Endodermal cell (in vitro differentiated cells): ENCODE measurements around the gene SLC1A7. TPM values are rescaled to one million over a fixed set of nuclear protein-coding genes. Genes with fewer than 3 reads are reported as not detected.

Experiments used
- DNase-seq: peaks from one replicate; pipeline ENCODE4 v3.0.0-alpha.2; 2017
- H3K27ac ChIP-seq: 2 replicates; pipeline ENCODE4 v1.5.1; 2013; ENCODE audit warnings: mild to moderate bottlenecking, low read depth, low read length, moderate library complexity
- H3K27me3 ChIP-seq: 2 replicates; pipeline ENCODE4 v1.6.1; 2013; ENCODE audit warnings: mild to moderate bottlenecking, low read length, moderate library complexity; ENCODE audit not compliant: insufficient read depth, control insufficient read depth, poor library complexity, severe bottlenecking
- H3K36me3 ChIP-seq: 2 replicates; pipeline ENCODE4 v1.7.0; 2013; ENCODE audit warnings: mild to moderate bottlenecking, low read length, moderate library complexity; ENCODE audit not compliant: control insufficient read depth, insufficient read depth
- H3K4me1 ChIP-seq: one replicate; pipeline ENCODE4 v1.7.0; 2013; ENCODE audit warnings: low read length; ENCODE audit not compliant: control insufficient read depth, insufficient read depth
- H3K4me3 ChIP-seq: 2 replicates; pipeline ENCODE4 v1.5.1; 2013; ENCODE audit warnings: mild to moderate bottlenecking, low read length, moderate library complexity
- H3K9ac ChIP-seq: 2 replicates; pipeline ENCODE4 v1.6.1; 2013; ENCODE audit warnings: mild to moderate bottlenecking, low read length, moderate library complexity; ENCODE audit not compliant: poor library complexity, severe bottlenecking; ENCODE audit errors: extremely low read depth
- H3K9me3 ChIP-seq: 2 replicates; pipeline ENCODE4 v1.6.1; 2013; ENCODE audit warnings: mild to moderate bottlenecking, low read length, moderate library complexity; ENCODE audit not compliant: control insufficient read depth
- H3K27ac Mint-ChIP-seq: 2 replicates; pipeline ENCODE4 v1.8.0; 2020; ENCODE audit warnings: mixed read lengths
- H3K27me3 Mint-ChIP-seq: 2 replicates; pipeline ENCODE4 v1.8.0; 2021; ENCODE audit warnings: mild to moderate bottlenecking, mixed read lengths; ENCODE audit not compliant: insufficient read depth
- H3K36me3 Mint-ChIP-seq: 2 replicates; pipeline ENCODE4 v1.8.0; 2020; ENCODE audit warnings: low read depth, mixed read lengths
- H3K4me1 Mint-ChIP-seq: 2 replicates; pipeline ENCODE4 v1.8.0; 2020; ENCODE audit warnings: mixed read lengths
- H3K4me3 Mint-ChIP-seq: 2 replicates; pipeline ENCODE4 v1.8.0; 2020; ENCODE audit warnings: mild to moderate bottlenecking, moderate library complexity, mixed read lengths
- H3K9me3 Mint-ChIP-seq: 2 replicates; pipeline ENCODE4 v1.8.0; 2020; ENCODE audit warnings: mild to moderate bottlenecking, mixed read lengths
- WGBS, 2 experiments: methylation state at CpG; one replicate each; pipeline versions ENCODE4 v1.1.5 to v1.1.7; 2013; ENCODE audit warnings: missing lambda C conversion rate in 2 of 2, mixed read lengths in 1 of 2; ENCODE audit not compliant: insufficient coverage in 1 of 2, insufficient read length in 1 of 2; 5-methylcytosine and 5-hydroxymethylcytosine counted together
- total RNA-seq, 2 donors: library from RNA; stranded (reverse); fragmentation: NEBNext Ultra II Directional in 1 of 2; extraction: Animal tissue kit (Norgen Biotek cat#: 25700) in 1 of 2; gene quantifications; 2 replicates in 1 of 2; 3 replicates in 1 of 2; pipeline ENCODE4 v1.2.1, GENCODE V29; 2021
- TF ChIP-seq, protein P1 (sequence below): fragments of 200-600 bp; sonication (generic); conservative IDR thresholded peaks from 2 replicates; pipeline ENCODE4 v1.5.0; 2021; ENCODE audit warnings: antibody characterized with exemption, mild to moderate bottlenecking

SLC1A7 gene
- total RNA-seq, 2 donors from 2014 or later: 1.7 to 2.3 TPM

DNA sequence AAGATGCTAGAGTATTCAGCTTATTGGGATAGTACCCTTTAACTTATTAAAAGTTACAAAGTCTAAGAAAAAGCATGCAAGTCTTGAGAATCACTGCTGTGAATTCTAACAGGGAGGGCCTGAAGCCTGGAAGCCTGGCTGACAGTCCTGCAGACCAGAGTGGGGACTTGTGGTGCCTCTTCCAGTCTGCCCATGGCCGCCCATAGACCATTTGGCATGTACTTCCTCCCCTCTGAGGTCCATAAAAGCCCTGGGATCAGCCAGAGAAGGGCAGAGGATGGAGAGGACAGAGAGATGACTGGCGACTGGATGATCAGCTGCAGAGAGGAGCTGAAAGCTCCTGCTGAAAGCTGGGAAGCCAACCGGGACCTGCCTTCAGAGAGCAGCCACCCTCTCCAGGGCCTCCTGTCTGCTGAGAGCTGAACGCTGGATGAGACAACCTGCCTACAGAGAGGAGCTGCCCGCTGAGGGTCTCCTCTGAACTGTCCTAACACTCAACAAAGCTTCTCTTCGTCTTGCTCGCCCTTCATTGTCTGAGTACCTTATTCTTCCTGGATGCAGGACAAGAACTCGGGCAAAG is 12.5 kb upstream of the SLC1A7 start:
- Mint-ChIP-seq H3K4me3 (no peak overlapping the region), H3K9me3 (no peaks in the 10 kb centered on the region), H3K27me3 (peaks cover 2% of the 10 kb centered on the region), H3K4me1 (peaks cover 4% of the 10 kb centered on the region), H3K36me3 (no peaks in the 10 kb centered on the region), H3K27ac (no peak overlapping the region)
- Histone ChIP-seq H3K27ac (no peak overlapping the region), H3K4me1 (no peaks in the 10 kb centered on the region), H3K36me3 (no peaks in the 10 kb centered on the region), H3K4me3 (no peak overlapping the region), H3K9me3 (no peaks in the 10 kb centered on the region), H3K27me3 (no peaks in the 10 kb centered on the region), H3K9ac (no peak overlapping the region)
- 89 to 91% methylated on average over 8 of the region's 8 CpGs for WGBS, 2 experiments
- no peak for DNase-seq
- TF ChIP-seq, protein P1, sequence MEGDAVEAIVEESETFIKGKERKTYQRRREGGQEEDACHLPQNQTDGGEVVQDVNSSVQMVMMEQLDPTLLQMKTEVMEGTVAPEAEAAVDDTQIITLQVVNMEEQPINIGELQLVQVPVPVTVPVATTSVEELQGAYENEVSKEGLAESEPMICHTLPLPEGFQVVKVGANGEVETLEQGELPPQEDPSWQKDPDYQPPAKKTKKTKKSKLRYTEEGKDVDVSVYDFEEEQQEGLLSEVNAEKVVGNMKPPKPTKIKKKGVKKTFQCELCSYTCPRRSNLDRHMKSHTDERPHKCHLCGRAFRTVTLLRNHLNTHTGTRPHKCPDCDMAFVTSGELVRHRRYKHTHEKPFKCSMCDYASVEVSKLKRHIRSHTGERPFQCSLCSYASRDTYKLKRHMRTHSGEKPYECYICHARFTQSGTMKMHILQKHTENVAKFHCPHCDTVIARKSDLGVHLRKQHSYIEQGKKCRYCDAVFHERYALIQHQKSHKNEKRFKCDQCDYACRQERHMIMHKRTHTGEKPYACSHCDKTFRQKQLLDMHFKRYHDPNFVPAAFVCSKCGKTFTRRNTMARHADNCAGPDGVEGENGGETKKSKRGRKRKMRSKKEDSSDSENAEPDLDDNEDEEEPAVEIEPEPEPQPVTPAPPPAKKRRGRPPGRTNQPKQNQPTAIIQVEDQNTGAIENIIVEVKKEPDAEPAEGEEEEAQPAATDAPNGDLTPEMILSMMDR: no peak

DNA sequence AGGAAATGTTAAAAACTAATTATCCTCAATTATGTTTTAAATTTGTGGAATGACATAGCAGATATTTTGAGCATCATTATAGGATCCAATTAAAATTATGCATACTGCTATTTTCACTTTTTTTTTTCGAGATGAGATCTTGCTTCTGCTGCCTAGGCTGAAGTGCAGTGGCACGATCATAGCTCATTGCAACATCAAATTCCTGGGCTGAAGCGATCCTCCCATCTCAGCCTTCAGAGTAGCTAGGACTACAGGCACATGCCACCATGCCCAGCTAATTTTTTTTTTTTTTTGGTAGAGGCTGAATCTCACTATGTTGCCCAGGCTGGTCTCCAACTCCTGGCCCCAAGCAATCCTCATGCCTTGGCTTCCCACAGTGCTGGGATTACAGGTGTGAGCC is 11.3 kb upstream of the SLC1A7 start:
- H3K9ac ChIP-seq: no peak overlapping the region
- no peak overlapping the region for H3K4me3 Mint-ChIP-seq
- no peaks in the 10 kb centered on the region for H3K36me3 ChIP-seq
- H3K27ac Mint-ChIP-seq: no peak overlapping the region
- TF ChIP-seq, protein P1: no peak
- H3K4me1 Mint-ChIP-seq: peaks cover 4% of the 10 kb centered on the region
- H3K4me1 ChIP-seq: no peaks in the 10 kb centered on the region
- no peaks in the 10 kb centered on the region for H3K9me3 ChIP-seq
- no peaks in the 10 kb centered on the region for H3K9me3 Mint-ChIP-seq
- H3K27me3 ChIP-seq: no peaks in the 10 kb centered on the region
- WGBS, 2 experiments: 92 to 93% methylated on average over 3 of the region's 3 CpGs
- H3K27ac ChIP-seq: no peak overlapping the region
- H3K4me3 ChIP-seq: no peak overlapping the region
- no peak for DNase-seq
- no peaks in the 10 kb centered on the region for H3K36me3 Mint-ChIP-seq
- H3K27me3 Mint-ChIP-seq: peaks cover 2% of the 10 kb centered on the region

GRCh38 chr1:53148123-53148522 is 5.7 kb upstream of the SLC1A7 start:
- H3K9ac ChIP-seq: no peak overlapping the region
- H3K36me3 ChIP-seq: no peaks in the 10 kb centered on the region
- WGBS, 2 experiments: 92 to 100% methylated on average over 1 to 3 of the region's 3 CpGs
- no peaks in the 10 kb centered on the region for H3K36me3 Mint-ChIP-seq
- TF ChIP-seq, protein P1: no peak
- H3K4me1 ChIP-seq: peaks cover 17% of the 10 kb centered on the region
- H3K4me1 Mint-ChIP-seq: peaks cover 22% of the 10 kb centered on the region
- no peak overlapping the region for H3K27ac Mint-ChIP-seq
- H3K27ac ChIP-seq: no peak overlapping the region
- no peak for DNase-seq
- peaks cover 4% of the 10 kb centered on the region for H3K27me3 Mint-ChIP-seq
- H3K27me3 ChIP-seq: no peaks in the 10 kb centered on the region
- H3K4me3 Mint-ChIP-seq: no peak overlapping the region
- H3K4me3 ChIP-seq: no peak overlapping the region
- no peaks in the 10 kb centered on the region for H3K9me3 Mint-ChIP-seq
- no peaks in the 10 kb centered on the region for H3K9me3 ChIP-seq
